Thyroid gland (tissue), 4 donors: Measurements from ENCODE around the gene UBE2J1. TPM values are rescaled to one million over a fixed set of nuclear protein-coding genes. Genes with fewer than 3 reads are reported as not detected.
A peak's percentile ranks its signal among the peaks of the same experiment; 100 is the strongest.
"Not testable (repeated sequence)": the region's sequence is repeated elsewhere in the genome, so short reads cannot be mapped to it uniquely, and the experiment has no call there.

ENCODE experiments used
- DNase-seq, 2 donors: peaks; one replicate each; pipeline ENCODE4 v3.0.0-alpha.2; 2019
- H3K27ac ChIP-seq, 3 donors: fragments of 200-600 bp; sonication (generic); 1 replicate in 2 of 3; 2 replicates in 1 of 3; pipeline ENCODE4 v1.5.1; 2016 to 2019; ENCODE audit warnings: mild to moderate bottlenecking in 1 of 3, moderate library complexity in 1 of 3
- H3K27me3 ChIP-seq: fragments of 200-600 bp; sonication (generic); one replicate; pipeline ENCODE4 v1.5.1; 2019
- H3K36me3 ChIP-seq, 2 donors: fragments of 200-600 bp; sonication (generic); one replicate each; pipeline ENCODE4 v1.5.1; 2016 to 2019
- H3K4me1 ChIP-seq, 2 donors: fragments of 200-600 bp; sonication (generic); one replicate each; pipeline ENCODE4 v1.5.1; 2017 to 2019
- H3K4me3 ChIP-seq, 3 donors: fragments of 200-600 bp; sonication (generic); replicated peaks in 1 of 3; 1 replicate in 2 of 3; 2 replicates in 1 of 3; pipeline ENCODE4 v1.5.1; 2016; ENCODE audit warnings: mild to moderate bottlenecking in 1 of 3
- H3K9me3 ChIP-seq: fragments of 200-600 bp; sonication (generic); one replicate; pipeline ENCODE4 v1.5.1; 2017
- POLR2A ChIP-seq, 2 donors: fragments of 450-650 bp; IDR thresholded peaks; one replicate each; pipeline ENCODE4 v1.6.1; 2017; ENCODE audit warnings: antibody characterized with exemption in 2 of 2, mild to moderate bottlenecking in 2 of 2, moderate library complexity in 1 of 2
- WGBS, 2 donors: methylation state at CpG; one replicate each; pipeline ENCODE4 v1.1.5; 2017; 5-methylcytosine and 5-hydroxymethylcytosine counted together
- intact Hi-C: fragments of 100-400 bp; cut with DNase I; formaldehyde crosslinking; loops from one replicate; pipeline ENCODE4 v1.15.1; 2023
- total RNA-seq, 4 donors: library from RNA; depleted of rRNA; stranded (reverse); fragments of >200 nt; gene quantifications; one replicate each; pipeline ENCODE4 v1.2.3, GENCODE V29; 2016
- TF ChIP-seq, protein P1 (sequence below), 6 experiments: fragments of 200-600 bp in 3 of 6; fragments of 450-650 bp in 3 of 6; sonication (generic) in 3 of 6; IDR thresholded peaks; one replicate each; pipeline ENCODE4 v1.5.1; 2016 to 2019; ENCODE audit warnings: antibody characterized with exemption in 6 of 6, mild to moderate bottlenecking in 2 of 6, inconsistent platforms in 1 of 6, moderate library complexity in 1 of 6

The UBE2J1 gene
- total RNA-seq, 4 donors from 2014 or later: 49.8 to 63.1 (median 51.9) TPM

DNA sequence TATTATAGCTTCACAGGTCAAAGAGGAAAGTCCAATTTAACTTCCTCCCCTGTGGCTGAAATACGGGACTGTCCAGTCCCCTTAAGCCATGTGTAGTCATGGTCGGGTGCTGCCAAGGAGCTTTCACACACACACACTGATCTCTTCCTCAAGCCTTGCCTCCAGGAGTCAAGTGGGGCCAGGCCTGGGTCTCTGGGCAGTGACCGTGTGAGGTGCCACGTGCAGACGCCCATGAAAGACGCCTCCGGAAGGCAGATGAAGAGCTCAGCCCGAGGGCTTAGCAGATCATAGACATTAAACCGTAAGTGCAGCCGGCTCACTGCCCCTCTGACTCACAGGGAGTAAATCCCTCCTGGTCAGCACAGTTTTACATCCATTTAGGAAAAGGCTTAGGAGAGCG is 41.6 kb downstream of the UBE2J1 start:
- intact Hi-C loops: loop anchor here (10.0 kb wide), 1 partner anchor 54 kb away; no protein-coding TSS in a partner anchor
- no peaks in the 10 kb centered on the region for H3K27me3 ChIP-seq
- no peak overlapping the region for H3K27ac ChIP-seq
- no peaks in the 10 kb centered on the region for H3K9me3 ChIP-seq
- peak; percentile 38 to 44 for DNase-seq
- H3K36me3 ChIP-seq: no peaks in the 10 kb centered on the region
- peaks cover 9 to 22% of the 10 kb centered on the region in 2 donors for H3K4me1 ChIP-seq
- TF ChIP-seq POLR2A (IDR thresholded peaks at IDR 0.05): no peak
- TF ChIP-seq, protein P1, sequence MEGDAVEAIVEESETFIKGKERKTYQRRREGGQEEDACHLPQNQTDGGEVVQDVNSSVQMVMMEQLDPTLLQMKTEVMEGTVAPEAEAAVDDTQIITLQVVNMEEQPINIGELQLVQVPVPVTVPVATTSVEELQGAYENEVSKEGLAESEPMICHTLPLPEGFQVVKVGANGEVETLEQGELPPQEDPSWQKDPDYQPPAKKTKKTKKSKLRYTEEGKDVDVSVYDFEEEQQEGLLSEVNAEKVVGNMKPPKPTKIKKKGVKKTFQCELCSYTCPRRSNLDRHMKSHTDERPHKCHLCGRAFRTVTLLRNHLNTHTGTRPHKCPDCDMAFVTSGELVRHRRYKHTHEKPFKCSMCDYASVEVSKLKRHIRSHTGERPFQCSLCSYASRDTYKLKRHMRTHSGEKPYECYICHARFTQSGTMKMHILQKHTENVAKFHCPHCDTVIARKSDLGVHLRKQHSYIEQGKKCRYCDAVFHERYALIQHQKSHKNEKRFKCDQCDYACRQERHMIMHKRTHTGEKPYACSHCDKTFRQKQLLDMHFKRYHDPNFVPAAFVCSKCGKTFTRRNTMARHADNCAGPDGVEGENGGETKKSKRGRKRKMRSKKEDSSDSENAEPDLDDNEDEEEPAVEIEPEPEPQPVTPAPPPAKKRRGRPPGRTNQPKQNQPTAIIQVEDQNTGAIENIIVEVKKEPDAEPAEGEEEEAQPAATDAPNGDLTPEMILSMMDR (IDR thresholded peaks at IDR 0.05): no peak
- 28 to 40% methylated on average over 11 of the region's 11 CpGs for WGBS, 2 donors
- no peak overlapping the region for H3K4me3 ChIP-seq

DNA sequence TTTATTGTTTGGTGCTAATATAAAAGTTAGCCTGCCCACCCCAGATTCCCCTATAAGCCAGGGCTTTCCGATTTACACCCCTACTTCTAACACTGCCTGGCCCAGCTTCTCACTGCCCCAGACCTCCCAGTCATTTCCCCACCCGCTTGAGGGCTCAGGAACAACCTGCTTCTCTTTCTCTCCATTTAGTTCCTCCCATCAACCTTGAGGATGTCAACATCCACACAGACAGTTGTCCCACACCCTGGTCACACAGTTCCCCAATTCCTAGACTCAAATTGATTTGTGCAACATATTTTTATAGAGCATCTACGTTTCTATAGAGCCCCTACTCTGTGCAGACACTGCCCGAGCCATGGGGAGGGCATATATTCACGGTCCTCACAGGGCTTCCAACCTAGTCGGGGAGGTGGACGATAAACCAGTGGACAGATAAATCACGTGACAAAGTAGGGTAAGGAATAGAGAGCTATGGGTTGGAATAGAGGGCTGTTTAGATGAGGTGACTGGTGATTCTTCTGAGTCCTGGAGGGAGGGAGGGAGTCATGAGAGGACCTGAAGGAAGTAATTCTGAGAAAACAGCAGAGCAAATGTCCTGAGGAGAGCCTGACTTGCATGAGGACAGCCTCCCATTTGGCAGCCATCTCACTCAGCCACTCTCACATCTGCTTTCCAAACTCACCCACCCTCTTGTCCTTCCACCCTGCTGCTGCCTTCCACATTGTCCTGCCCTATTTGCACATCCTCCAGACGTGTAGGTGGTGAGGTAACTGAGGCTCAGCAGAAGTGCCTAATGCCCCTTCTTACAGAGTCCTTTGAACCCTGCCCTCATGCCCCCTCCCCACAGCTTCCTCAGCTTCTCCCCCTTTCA is 43.8 kb downstream of the UBE2J1 start:
- 82 to 90% methylated on average over 9 of the region's 9 CpGs for WGBS, 2 donors

GRCh38 chr6:89304517-89304916 is 48.0 kb downstream of the UBE2J1 start:
- H3K27ac ChIP-seq, H3K27me3 ChIP-seq, H3K4me3 ChIP-seq, H3K9me3 ChIP-seq, DNase-seq, H3K36me3 ChIP-seq, H3K4me1 ChIP-seq, intact Hi-C loops: not testable (repeated sequence)
- 83 to 88% methylated on average over 3 of the region's 3 CpGs for WGBS, 2 donors

More for the DNA sequence above, 43.8 kb downstream of the UBE2J1 start:
- H3K4me3 ChIP-seq: no peak overlapping the region
- no peaks in the 10 kb centered on the region for H3K27me3 ChIP-seq
- TF ChIP-seq, protein P1 (IDR thresholded peaks at IDR 0.05): no peak
- TF ChIP-seq POLR2A (IDR thresholded peaks at IDR 0.05): no peak
- no peak for DNase-seq
- no peaks in the 10 kb centered on the region for H3K9me3 ChIP-seq
- intact Hi-C loops: no loop called here
- H3K36me3 ChIP-seq: no peaks in the 10 kb centered on the region
- H3K4me1 ChIP-seq: peaks cover 9 to 22% of the 10 kb centered on the region in 2 donors
- no peak overlapping the region for H3K27ac ChIP-seq

DNA sequence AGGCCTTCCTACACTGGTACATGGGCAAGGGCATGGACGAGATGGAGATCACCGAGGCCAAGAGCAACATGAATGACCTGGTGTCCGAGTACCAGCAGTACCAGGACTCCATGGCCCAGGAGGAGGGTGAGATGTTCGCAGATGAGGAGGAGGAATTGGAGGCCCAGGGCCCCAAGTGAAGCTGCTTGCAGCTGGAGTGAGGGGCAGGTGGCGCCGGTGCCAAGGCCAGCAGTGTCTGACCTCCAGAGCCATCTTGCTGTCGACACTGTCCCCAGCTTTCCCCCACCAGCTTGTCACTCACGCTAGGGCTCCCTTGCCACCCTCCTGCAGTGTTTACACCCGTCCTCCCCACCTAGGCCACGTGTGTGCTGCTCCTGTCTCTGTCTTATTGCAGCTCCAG is 49.6 kb downstream of the UBE2J1 start:
- Histone ChIP-seq H3K9me3 (no peaks in the 10 kb centered on the region), H3K4me3 (no peak overlapping the region), H3K27me3 (no peaks in the 10 kb centered on the region), H3K4me1 (no peaks in the 10 kb centered on the region), H3K27ac (no peak overlapping the region), H3K36me3 (no peaks in the 10 kb centered on the region)
- no peak for DNase-seq
- 92 to 94% methylated on average over 10 of the region's 10 CpGs for WGBS, 2 donors
- TF ChIP-seq, protein P1 (IDR thresholded peaks at IDR 0.05): no peak
- no peak for TF ChIP-seq POLR2A (IDR thresholded peaks at IDR 0.05)
- intact Hi-C loops: no loop called here

DNA sequence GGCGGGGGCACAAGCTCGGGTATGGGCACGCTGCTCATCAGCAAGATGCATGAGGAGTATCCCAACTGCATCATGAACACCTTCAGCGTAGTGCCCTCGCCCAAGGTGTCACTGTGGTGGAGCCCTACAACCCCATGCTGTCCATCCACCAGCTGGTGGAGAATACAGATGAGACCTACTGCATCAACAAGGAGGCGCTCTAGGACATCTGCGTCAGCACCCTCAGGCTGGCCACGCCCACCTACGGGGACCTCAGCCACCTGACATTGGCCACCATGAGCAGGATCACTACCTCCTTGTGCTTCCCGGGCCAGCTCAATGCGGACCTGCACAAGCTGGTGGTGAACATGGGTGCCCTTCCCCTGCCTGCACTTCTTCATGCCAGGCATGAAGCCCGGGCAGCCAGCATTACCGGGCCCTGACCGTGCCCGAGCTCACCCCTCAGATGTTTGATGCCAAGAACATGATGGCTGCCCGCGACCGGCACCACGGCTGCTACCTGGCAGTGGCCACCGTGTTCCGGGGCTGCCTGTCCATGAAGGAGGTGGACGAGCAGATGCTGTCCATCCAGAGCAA is 50.2 kb downstream of the UBE2J1 start:
- no peaks in the 10 kb centered on the region for H3K27me3 ChIP-seq
- H3K4me1 ChIP-seq: no peaks in the 10 kb centered on the region
- no peaks in the 10 kb centered on the region for H3K36me3 ChIP-seq
- TF ChIP-seq POLR2A (IDR thresholded peaks at IDR 0.05): no peak
- TF ChIP-seq, protein P1 (IDR thresholded peaks at IDR 0.05): no peak
- H3K9me3 ChIP-seq: no peaks in the 10 kb centered on the region
- WGBS, 2 donors: 80 to 97% methylated on average over 1 to 22 of the region's 22 CpGs
- no peak for DNase-seq
- no peak overlapping the region for H3K27ac ChIP-seq
- intact Hi-C loops: no loop called here
- H3K4me3 ChIP-seq: no peak overlapping the region
